HG03139 (cell line): ENCODE measurements around the gene SLC7A4.
"Not testable (repeated sequence)": the region's sequence is repeated elsewhere in the genome, so short reads cannot be mapped to it uniquely, and the experiment has no call there.

Source experiments
- ATAC-seq: cut with Tn5 transposase; IDR thresholded peaks from one replicate; pipeline ENCODE4 v1.9.1; 2021; ENCODE audit not compliant: unreplicated experiment

The SLC7A4 gene

DNA sequence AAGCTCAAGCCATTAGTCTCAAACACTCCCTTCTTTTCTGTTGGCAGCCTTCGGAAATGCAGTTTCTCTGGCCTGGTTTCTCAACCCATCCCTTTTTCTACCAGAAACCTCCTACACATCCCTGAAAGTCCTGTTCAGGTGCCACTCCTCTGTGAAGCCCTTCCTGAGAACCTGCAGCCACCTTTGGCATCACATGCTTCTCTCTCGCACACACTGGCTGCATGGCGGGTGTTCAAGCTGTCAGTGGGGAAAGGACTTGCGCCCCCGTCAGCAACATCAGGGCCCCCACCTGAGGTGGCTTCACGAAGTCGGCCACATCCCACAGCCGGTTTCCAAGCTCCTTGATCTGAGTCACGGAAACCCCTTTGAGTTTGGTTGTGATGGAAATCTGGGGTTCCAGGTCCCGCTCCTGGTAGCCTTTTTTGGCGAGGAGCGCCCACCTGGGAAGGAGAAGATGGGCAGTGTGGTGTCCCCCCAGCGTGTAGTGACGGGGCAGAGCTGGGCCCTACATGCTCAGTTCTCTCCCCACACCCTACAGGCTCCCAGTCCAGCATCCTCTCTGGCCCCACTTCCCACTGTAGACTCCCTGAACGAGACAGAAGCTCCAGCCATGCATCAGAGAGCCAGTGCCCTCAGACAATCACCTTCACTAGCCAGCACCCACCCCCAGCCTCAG lies 11.6 kb upstream of the SLC7A4 start:
- no peak for ATAC-seq

GRCh38 chr22:21042978-21043859 lies 10.9 kb upstream of the SLC7A4 start:
- no peak for ATAC-seq

- no peak for ATAC-seq
Observed at GRCh38 chr22:21041937-21042336, 9.6 kb upstream of the SLC7A4 start.

DNA sequence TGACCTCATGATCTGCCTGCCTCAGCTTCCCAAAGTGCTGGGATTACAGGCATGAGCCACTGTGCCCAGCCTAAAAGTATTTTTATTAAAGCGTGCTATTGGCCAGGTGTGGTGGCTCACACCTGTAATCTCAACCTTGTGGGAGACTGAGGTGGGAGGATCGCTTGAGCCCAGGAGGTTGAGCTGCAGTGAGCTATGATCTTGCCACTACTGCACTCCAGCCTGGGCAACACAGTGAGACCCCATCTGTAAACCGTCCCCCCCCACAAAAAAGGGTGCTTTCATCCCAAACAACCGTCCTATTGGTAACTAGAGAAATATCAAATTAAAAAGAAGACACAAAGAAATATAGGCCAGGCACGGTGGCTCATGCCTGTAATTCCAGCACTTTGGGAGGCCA lies 6.8 kb upstream of the SLC7A4 start:
- ATAC-seq = not testable (repeated sequence)

- no peak for ATAC-seq
Observed at GRCh38 chr22:21038405-21038804, 6.0 kb upstream of the SLC7A4 start.

DNA sequence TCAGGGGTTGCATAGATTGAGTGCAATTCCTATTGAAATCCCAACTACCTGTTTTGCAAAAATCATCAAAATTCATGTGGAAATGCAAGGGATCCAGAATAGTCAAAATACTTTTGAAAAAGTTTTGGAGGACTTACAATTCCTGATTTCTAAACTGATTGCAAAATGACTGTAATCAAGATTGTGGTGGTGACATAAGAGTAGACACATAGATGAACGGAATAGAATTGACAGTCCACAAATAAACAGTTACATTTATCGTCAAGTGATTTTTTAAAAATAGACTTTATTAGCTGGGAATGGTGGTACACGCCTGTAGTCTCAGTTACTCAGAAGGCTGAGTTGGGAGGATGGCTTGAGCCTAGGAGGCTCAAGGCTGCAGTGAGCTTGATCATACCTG lies 2.6 kb upstream of the SLC7A4 start:
- no peak for ATAC-seq

DNA sequence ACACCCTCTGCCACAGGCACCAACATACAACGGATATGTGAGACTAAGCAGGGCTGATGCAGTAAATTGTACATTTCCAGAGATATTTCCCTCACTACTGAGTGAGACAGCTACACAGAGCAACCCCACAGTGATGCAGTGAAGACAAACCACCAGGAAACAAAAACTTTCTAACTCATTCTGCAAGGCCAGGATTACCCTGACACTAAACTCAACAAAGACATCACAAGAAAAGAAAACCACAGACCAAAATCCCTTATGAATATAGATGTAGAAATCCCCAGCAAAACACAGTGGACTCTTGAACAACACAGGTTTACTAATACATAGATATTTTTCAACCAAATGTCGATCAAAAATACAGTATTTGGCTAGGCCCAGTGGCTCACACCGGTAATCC lies 1.5 kb upstream of the SLC7A4 start:
- no peak for ATAC-seq

- no peak for ATAC-seq
Observed at GRCh38 chr22:21032868-21033688, 717 bp upstream of the SLC7A4 start.

DNA sequence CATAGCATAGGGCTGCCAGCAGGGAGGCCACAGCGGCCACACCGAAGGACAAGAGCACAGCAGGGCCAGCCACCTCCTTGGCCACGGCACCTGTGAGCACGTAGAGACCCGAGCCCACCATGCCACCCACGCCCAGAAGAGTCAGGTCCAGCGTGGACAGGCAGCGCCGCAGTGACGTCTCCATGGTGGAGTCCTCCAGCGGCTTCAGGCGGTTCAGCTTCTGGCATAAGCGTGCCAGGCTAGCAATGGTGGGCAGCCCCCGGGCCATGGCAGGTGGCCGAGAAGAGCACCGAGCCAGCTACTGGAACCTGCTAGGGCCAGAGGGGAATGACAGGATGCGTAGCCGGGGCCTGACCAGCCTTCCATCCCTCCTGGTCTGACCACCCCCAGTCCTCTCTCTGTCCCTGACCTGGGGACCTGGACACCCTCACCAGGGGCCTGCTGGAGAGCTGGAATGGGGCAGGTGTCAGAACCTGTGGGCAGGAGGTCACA lies 770 bp downstream of the SLC7A4 start:
- no peak for ATAC-seq

GRCh38 chr22:21030621-21031544 lies 1.5 kb downstream of the SLC7A4 start:
- no peak for ATAC-seq

GRCh38 chr22:21030032-21030431 lies 2.3 kb downstream of the SLC7A4 start:
- ATAC-seq = no peak

DNA sequence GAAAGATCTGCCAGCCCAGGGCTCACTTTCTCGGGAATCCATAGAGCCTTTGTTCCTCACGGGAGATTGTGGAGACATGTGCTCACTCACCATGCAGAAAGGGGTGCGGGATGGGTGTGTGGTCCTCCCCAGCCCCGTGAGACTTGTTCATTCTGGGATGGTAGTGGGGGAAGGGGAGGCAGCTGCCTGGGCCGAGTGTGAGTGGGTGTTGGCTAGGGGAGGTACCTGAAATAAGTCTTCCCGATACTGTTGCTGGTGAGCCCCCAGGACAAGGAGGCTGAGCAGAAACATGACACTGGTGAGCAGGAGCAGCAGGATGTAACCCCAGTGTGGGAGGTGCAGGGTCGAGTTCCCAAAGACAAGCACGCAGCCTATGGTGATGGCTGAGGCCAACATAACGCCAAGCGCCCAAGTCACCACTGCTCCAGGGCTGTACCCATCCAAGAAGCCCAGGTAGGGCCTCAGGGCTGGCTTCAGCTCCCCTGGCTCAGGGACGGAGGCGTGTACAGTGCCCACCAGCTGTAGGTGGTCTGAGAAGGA lies 2.8 kb downstream of the SLC7A4 start:
- ATAC-seq = no peak

GRCh38 chr22:21028277-21029251 lies 3.8 kb downstream of the SLC7A4 start:
- ATAC-seq = no peak

GRCh38 chr22:21026783-21027692 lies 5.3 kb downstream of the SLC7A4 start:
- no peak for ATAC-seq

- no peak for ATAC-seq
Observed at GRCh38 chr22:21025763-21026755, 6.3 kb downstream of the SLC7A4 start.

DNA sequence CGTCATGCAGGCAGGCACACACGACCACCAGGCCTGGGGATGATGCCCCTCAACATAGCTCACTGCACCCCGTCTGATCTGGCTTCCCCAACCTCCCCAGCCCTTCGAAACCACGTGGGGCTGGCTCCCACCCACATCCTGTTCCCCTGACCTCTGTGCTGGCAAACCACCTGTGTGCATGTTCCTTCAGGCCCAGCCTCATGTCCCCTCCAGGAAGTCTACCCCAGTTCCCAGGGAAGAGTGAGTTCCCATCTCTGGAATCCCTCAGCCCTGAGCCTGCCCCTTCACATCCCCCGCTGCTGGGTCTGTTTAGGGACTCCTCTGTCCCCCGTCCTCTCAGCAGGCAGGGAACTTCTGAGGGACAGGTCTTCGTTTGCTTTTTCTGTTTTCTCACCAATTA lies 7.1 kb downstream of the SLC7A4 start:
- ATAC-seq = no peak
